GM12878 (cell line): ENCODE measurements around the gene TCERG1L. TPM values are rescaled to one million over a fixed set of nuclear protein-coding genes. Genes with fewer than 3 reads are reported as not detected.

ENCODE experiments used
- ATAC-seq: fragments of 200-7000 bp; cut with Tn5 transposase; 3 replicates; pipeline ENCODE4 v1.9.1; 2020; ENCODE audit warnings: mild to moderate bottlenecking, moderate library complexity
- BruUV-seq: library from RNA; stranded (reverse); fragments of 400-500 nt; replicated peaks from 2 replicates; lab custom pipeline; 2021; lab: Mats Ljungman, UMichigan
- CTCF ChIA-PET: fragments of 300-600 bp; sonication (Branson Sonifier 250); formaldehyde crosslinking; extraction: SDS; loops from one replicate; lab custom pipeline; 2021; ENCODE audit warnings: inconsistent platforms; lab: Yijun Ruan, JAX
- POLR2A ChIA-PET: fragments of 350-600 bp; formaldehyde crosslinking; extraction: SDS; loops from one replicate; lab custom pipeline; 2021; ENCODE audit warnings: inconsistent platforms; lab: Charles Lee
- RAD21 ChIA-PET: fragments of 300-600 bp; sonication (Branson Sonifier 250); formaldehyde crosslinking; loops from one replicate; lab custom pipeline; 2023; ENCODE audit warnings: antibody characterized with exemption; ENCODE audit not compliant: unreplicated experiment; lab: Charles Lee
- SMC1A ChIA-PET: fragments of 300-600 bp; sonication (Branson Sonifier 250); formaldehyde crosslinking; loops from one replicate; lab custom pipeline; 2023; ENCODE audit not compliant: unreplicated experiment, uncharacterized antibody; lab: Charles Lee
- DNase-seq: peaks from one replicate; pipeline ENCODE4 v3.0.0-alpha.2; 2011; ENCODE audit warnings: low read depth, low spot score
- FAIRE-seq: peaks from 3 replicates; lab custom pipeline; 2011; peaks lifted over from hg19 to GRCh38; lab: Jason Lieb, UNC
- H2AFZ ChIP-seq: 2 replicates; pipeline ENCODE4 v1.6.0; 2011; ENCODE audit warnings: low read depth, low read length, control low read depth; ENCODE audit not compliant: control insufficient read depth
- H3K27ac ChIP-seq: 2 replicates; pipeline ENCODE4 v1.5.1; 2011; ENCODE audit warnings: control low read depth; ENCODE audit not compliant: control insufficient read depth, insufficient read depth
- H3K27me3 ChIP-seq, 2 experiments: replicated peaks in 1 of 2; 2 replicates each; pipeline versions ENCODE4 v1.6.0 to v1.6.1; 2011; ENCODE audit warnings: low read length in 1 of 2; ENCODE audit not compliant: control insufficient read depth in 2 of 2, insufficient read depth in 2 of 2
- H3K36me3 ChIP-seq, 2 experiments: 2 replicates each; pipeline ENCODE4 v1.5.1; 2011; ENCODE audit warnings: low read length in 1 of 2; ENCODE audit not compliant: control insufficient read depth in 2 of 2, insufficient read depth in 2 of 2
- H3K4me1 ChIP-seq: 2 replicates; pipeline ENCODE4 v1.6.1; 2011; ENCODE audit warnings: mild to moderate bottlenecking, low read length, moderate library complexity, mixed read lengths; ENCODE audit not compliant: control insufficient read depth, insufficient read depth
- H3K4me2 ChIP-seq: 2 replicates; pipeline ENCODE4 v1.6.0; 2011; ENCODE audit warnings: control low read depth; ENCODE audit not compliant: control insufficient read depth, insufficient read depth
- H3K4me3 ChIP-seq: fragments of 200-600 bp; sonication (generic); 2 replicates; pipeline ENCODE4 v1.5.1; 2016
- H3K79me2 ChIP-seq: 2 replicates; pipeline ENCODE4 v1.6.0; 2011; ENCODE audit warnings: low read length; ENCODE audit not compliant: control insufficient read depth, insufficient read depth
- H3K9ac ChIP-seq: 2 replicates; pipeline ENCODE4 v1.8.0; 2011; ENCODE audit warnings: low read length, control low read depth, mixed read lengths; ENCODE audit not compliant: control insufficient read depth, insufficient read depth
- H3K9me3 ChIP-seq: replicated peaks from 3 replicates; pipeline ENCODE4 v1.5.1; 2011; ENCODE audit warnings: mild to moderate bottlenecking, low read length; ENCODE audit not compliant: control insufficient read depth, insufficient read depth
- H4K20me1 ChIP-seq: 2 replicates; pipeline ENCODE4 v1.6.0; 2011; ENCODE audit not compliant: control insufficient read depth, insufficient read depth
- BCLAF1 ChIP-seq: fragments of 450-650 bp; IDR thresholded peaks from 2 replicates; pipeline ENCODE4 v1.6.1; 2017; ENCODE audit warnings: antibody characterized with exemption, mild to moderate bottlenecking, moderate library complexity
- RB1 ChIP-seq: fragments of 450-650 bp; formaldehyde crosslinking; IDR thresholded peaks from 2 replicates; pipeline ENCODE4 v1.6.1; 2017; ENCODE audit warnings: mild to moderate bottlenecking, borderline replicate concordance
- TCF3 ChIP-seq: IDR thresholded peaks from 2 replicates; pipeline ENCODE4 v1.6.1; 2012; ENCODE audit warnings: low read depth, mild to moderate bottlenecking, low read length, borderline replicate concordance; ENCODE audit not compliant: insufficient read depth
- WGBS: methylation state at CpG from one replicate; pipeline ENCODE4 v1.1.6; 2016; ENCODE audit warnings: low lambda C conversion rate; ENCODE audit not compliant: insufficient replicate concordance, insufficient coverage; ENCODE audit errors: missing lambda C conversion rate; 5-methylcytosine and 5-hydroxymethylcytosine counted together
- in situ Hi-C: fragments of 300-500 bp; cut with MboI; formaldehyde crosslinking; loops from 9 replicates; pipeline ENCODE4 v1.14.3; 2018; ENCODE audit warnings: mixed read lengths
- intact Hi-C: fragments of 100-400 bp; cut with micrococcal nuclease; formaldehyde crosslinking; loops from one replicate; pipeline ENCODE4 v1.14.2; 2022; ENCODE audit not compliant: unreplicated experiment
- polyA plus RNA-seq, 11 experiments: library from polyadenylated mRNA; depleted of rRNA in 4 of 11; unstranded in 6 of 11; stranded (reverse) in 5 of 11; fragments of >200 nt; fragmentation: Nextera tagmentation in 4 of 11; fragmentation: Illumina TruSeq in 1 of 11; extraction: Ambion mirVana in 4 of 11; extraction: Trizol in 1 of 11; gene quantifications; 1 replicate in 1 of 11; 2 replicates in 10 of 11; pipeline versions ENCODE4 v1.2.1 to v1.2.3, GENCODE V29; 2011 to 2016; ENCODE audit warnings: inconsistent platforms in 2 of 11, missing spikeins in 2 of 11, low read depth in 1 of 11
- total RNA-seq, 4 experiments: library from RNA; depleted of rRNA in 3 of 4; stranded (reverse); fragments of >200 nt in 3 of 4; fragmentation: Illumina TruSeq in 1 of 4; extraction: Trizol in 1 of 4; gene quantifications; 2 replicates each; pipeline versions ENCODE4 v1.2.1 to v1.2.3, GENCODE V29; 2013 to 2021

TCERG1L gene
- total and polyA plus RNA-seq, 10 of the 15 experiments (the other 5 are each of a cell fraction or from before 2014, with no cell fraction given), result not detected

GRCh38 chr10:131195116-131195515 is 116.4 kb downstream of the TCERG1L start (continued):
- no peak for TF ChIP-seq BCLAF1
- TF ChIP-seq, all 136 proteins: peak for 0

GRCh38 chr10:131193923-131194322 is 117.6 kb downstream of the TCERG1L start:
- no peak for DNase-seq
- BruUV-seq, result no TSS peak
- Histone ChIP-seq H3K9me3 (no peaks in the 10 kb centered on the region), H3K4me1 (no peaks in the 10 kb centered on the region), H3K4me2 (no peak overlapping the region), H3K4me3 (no peak overlapping the region), H3K36me3 (no peaks in the 10 kb centered on the region), H3K9ac (no peak overlapping the region), H4K20me1 (no peaks in the 10 kb centered on the region), H2AFZ (no peak overlapping the region), H3K27ac (no peak overlapping the region), H3K79me2 (no peaks in the 10 kb centered on the region)
- ChIA-PET RAD21 (no interaction called here), CTCF (no interaction called here), POLR2A (no interaction called here)
- no peak for FAIRE-seq
- intact Hi-C loops, result no loop called here
- WGBS, result 51% methylated on average over 15 of the region's 15 CpGs
- TF ChIP-seq RB1, result no peak
- no peak for TF ChIP-seq TCF3
- TF ChIP-seq, all 136 proteins: peak for 0
- ATAC-seq, result no peak
- SMC1A ChIA-PET, result no interaction called here
- no peaks in the 10 kb centered on the region for H3K27me3 ChIP-seq
- in situ Hi-C loops, result no loop called here
